ENCODE results near the gene TGM4. TPM values are rescaled to one million over a fixed set of nuclear protein-coding genes. Genes with fewer than 3 reads are reported as not detected.
A peak's percentile ranks its signal among the peaks of the same experiment; 100 is the strongest.
"Not testable (repeated sequence)": the region's sequence is repeated elsewhere in the genome, so short reads cannot be mapped to it uniquely, and the experiment has no call there.

Gene TGM4
- not detected for total RNA-seq
- polyA plus RNA-seq: under 1 TPM in 1 of 3 donors, not detected in 2; 0.05 TPM
- total RNA-seq: 0 reads per million in 6 experiments

DNA sequence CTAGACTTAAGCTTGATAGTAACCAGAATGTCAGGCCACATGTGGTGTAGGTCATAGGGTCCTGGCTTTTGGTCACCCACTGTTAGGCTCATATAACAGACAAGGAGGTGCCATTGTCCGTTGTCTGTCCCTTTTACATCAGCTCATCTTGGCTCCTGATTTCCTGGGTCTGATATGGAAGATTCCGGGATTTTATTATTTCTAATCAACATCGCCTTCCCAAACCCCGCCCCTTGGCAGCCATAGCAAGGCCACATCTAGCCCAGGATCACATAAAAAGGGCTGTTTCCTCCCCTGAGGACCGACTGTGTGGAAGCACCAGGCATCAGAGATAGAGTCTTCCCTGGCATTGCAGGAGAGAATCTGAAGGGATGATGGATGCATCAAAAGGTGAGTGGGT, at the start of gene TGM4:
Gene TGM4 (plus strand): TSS at position 301 of the 400 bp plus-strand sequence. CDS start 71 bp downstream, at position 372.
- DNase-seq (no peak), ATAC-seq (no peak)
- Mint-ChIP-seq H3K4me3 (no peak within 1 kb of the TSS), H3K4me1 (no peaks in the 10 kb centered on the region), H3K27me3 (peaks cover 0 to 3% (median 0%) of the 10 kb centered on the region in 5 donors), H3K9me3 (no peaks in the 10 kb centered on the region), H3K36me3 (no peaks in the 10 kb centered on the region), H3K27ac (no peak within 1 kb of the TSS)
- POLR2A ChIA-PET: no interaction called here

DNA sequence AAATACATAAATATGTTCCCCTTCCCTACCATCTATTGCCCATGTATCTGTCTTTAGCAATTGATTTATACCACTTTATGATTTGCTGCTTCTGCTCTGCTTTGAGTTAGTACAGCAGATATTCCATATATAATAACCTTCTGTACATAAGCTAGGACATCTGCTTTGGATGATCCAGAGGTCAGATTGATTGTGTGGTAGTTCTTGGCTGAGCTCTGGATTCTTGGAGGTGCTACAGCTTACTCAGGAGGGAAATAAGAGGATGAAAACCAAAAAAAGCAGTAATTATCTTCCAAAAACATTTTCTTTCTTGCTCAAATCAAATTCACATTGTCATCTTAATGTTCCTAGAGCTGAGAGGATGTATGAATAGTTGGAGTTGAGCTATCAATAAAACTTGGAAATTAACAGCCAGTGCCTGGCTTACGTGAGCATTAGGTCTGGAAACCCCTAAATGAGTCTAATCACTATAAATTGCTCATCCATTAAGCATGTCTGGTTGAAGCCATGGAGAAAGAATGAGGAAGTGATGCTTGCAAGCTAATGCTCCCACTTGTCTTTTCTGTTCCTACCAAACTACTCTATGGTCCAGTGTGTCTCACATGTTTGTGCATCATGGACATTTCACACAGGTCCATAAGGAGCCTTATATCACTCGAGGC, 49.0 kb upstream of the TGM4 start:
- H3K27ac Mint-ChIP-seq: no peak overlapping the region
- DNase-seq: no peak
- H3K9me3 Mint-ChIP-seq: peaks cover 0 to 14% (median 4%) of the 10 kb centered on the region in 9 donors
- ATAC-seq: no peak
- H3K36me3 Mint-ChIP-seq: peaks cover 0 to 7% (median 5%) of the 10 kb centered on the region in 3 donors
- POLR2A ChIA-PET: no interaction called here
- H3K4me3 Mint-ChIP-seq: no peak overlapping the region
- H3K27me3 Mint-ChIP-seq: no peaks in the 10 kb centered on the region
- no peaks in the 10 kb centered on the region for H3K4me1 Mint-ChIP-seq

DNA sequence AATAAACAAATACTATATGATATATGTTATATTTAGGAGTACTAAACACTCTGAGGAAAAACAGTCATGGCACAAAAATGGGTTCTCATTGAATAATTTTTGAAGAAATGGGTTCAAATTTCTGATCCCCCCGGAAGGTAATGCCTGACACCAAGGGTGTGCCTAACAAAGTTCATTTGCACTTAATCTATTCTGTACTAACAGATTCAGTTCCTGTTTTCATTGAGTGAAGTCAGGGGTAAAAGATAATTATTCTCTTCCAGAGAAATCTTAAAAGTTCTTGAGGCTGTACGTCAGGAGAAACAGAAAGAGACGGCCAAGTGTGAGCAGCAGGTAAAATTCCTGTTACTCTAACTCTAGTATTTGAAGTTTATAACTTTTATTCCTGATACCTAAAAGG, 47.2 kb upstream of the TGM4 start:
- ATAC-seq (no peak), DNase-seq (no peak)
- Mint-ChIP-seq H3K4me1 (no peaks in the 10 kb centered on the region), H3K36me3 (peaks cover 0 to 5% (median 4%) of the 10 kb centered on the region in 3 donors), H3K9me3 (peaks cover 0 to 10% (median 3%) of the 10 kb centered on the region in 9 donors), H3K27ac (no peak overlapping the region), H3K27me3 (no peaks in the 10 kb centered on the region), H3K4me3 (no peak overlapping the region)
- POLR2A ChIA-PET: no interaction called here

DNA sequence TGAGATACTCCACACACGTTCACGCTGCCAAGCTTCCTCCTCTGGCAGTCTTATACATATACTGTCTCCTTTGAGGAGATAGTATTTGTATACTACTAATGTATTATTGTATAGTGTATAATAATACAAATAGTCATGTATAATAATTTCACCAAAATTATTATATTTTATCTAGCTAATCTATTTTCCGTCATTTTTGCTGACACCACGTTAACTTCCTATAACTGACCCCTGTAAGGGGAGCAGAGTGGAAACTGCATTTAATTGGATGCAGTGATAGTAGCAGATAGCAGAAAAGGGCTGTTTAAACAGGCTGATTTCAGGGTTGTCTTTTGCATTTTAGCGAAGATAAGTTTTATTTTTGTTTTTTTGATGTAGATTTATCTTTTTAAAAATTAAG, 43.2 kb upstream of the TGM4 start:
- no peaks in the 10 kb centered on the region for H3K4me1 Mint-ChIP-seq
- no peak overlapping the region for H3K27ac Mint-ChIP-seq
- POLR2A ChIA-PET: no interaction called here
- H3K27me3 Mint-ChIP-seq: no peaks in the 10 kb centered on the region
- no peak for DNase-seq
- H3K9me3 Mint-ChIP-seq: peaks cover 0 to 10% (median 4%) of the 10 kb centered on the region in 9 donors
- peaks cover 0 to 5% (median 0%) of the 10 kb centered on the region in 3 donors for H3K36me3 Mint-ChIP-seq
- no peak overlapping the region for H3K4me3 Mint-ChIP-seq
- no peak for ATAC-seq

DNA sequence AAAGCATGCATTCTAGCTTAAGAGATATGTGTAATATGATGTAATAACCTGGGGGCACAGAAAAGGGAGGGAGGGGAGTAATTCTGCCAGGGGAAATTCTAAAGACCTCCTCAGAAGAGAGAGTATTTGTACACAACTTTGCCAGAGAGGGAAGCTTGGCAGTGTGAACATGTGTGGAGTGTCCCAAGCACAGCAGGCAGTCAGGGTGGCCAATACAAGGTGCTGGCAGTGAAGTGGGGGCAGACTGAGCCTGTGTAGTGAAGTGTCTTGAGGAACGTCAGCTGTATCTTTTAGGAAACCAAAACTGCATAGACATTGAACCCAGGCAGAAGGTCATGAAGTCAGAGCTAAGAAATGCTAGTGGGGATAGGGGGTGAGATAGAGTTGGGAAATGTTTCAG, 42.4 kb upstream of the TGM4 start:
- H3K27ac Mint-ChIP-seq: no peak overlapping the region
- DNase-seq: no peak
- H3K4me3 Mint-ChIP-seq: no peak overlapping the region
- H3K4me1 Mint-ChIP-seq: no peaks in the 10 kb centered on the region
- H3K9me3 Mint-ChIP-seq: peaks cover 0 to 18% (median 11%) of the 10 kb centered on the region in 9 donors
- H3K36me3 Mint-ChIP-seq: peaks cover 0 to 13% (median 5%) of the 10 kb centered on the region in 3 donors
- no peak for ATAC-seq
- POLR2A ChIA-PET: no interaction called here
- H3K27me3 Mint-ChIP-seq: no peaks in the 10 kb centered on the region

DNA sequence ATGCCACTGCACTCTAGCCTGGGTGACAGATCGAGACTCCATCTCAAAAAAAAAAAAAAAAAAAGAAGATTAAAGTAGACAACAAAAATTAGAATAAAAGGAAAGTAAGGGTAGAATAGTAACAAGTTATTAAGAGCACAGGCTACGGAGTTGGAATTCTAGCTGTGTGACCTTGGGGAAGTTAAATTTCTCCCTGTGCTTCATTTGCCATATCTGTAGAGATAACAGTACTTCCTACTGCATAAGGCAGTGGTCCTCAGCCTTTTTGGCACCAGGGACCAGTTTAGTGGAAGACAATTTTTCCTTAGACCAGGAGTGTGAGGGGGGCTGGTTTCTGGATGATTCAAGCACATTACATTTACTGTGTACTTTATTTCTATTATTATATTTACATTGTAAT, 41.4 kb upstream of the TGM4 start:
- DNase-seq (no peak), ATAC-seq (no peak)
- POLR2A ChIA-PET: interaction anchor here (0.7 kb wide), 1 partner anchor 50 kb away, joined by 4 read pairs; no protein-coding TSS in a partner anchor
- H3K9me3 Mint-ChIP-seq: peaks cover 0 to 24% (median 18%) of the 10 kb centered on the region in 9 donors
- no peaks in the 10 kb centered on the region for H3K4me1 Mint-ChIP-seq
- H3K4me3 Mint-ChIP-seq: no peak overlapping the region
- peaks cover 0 to 15% (median 8%) of the 10 kb centered on the region in 3 donors for H3K36me3 Mint-ChIP-seq
- no peak overlapping the region for H3K27ac Mint-ChIP-seq
- no peaks in the 10 kb centered on the region for H3K27me3 Mint-ChIP-seq

DNA sequence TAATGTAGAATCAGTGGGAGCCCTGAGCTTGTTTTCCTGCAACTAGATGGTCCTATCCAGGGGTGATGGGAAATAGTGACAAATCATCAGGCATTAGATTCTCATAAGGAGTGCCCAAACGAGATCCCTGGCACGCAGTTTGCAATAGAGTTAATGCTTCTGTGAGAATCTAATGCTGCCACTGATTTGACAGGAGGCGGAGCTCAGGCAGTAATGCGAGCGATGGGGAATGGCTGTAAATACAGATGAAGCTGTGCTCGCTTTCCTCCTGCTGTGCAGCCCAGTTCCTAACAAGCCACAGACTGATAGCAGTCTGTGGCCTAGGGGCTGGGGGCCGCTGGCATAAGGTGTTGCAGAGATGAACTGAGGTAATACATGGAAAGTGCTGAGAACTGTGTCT, 41.0 kb upstream of the TGM4 start:
- Mint-ChIP-seq H3K4me1 (no peaks in the 10 kb centered on the region), H3K27me3 (no peaks in the 10 kb centered on the region), H3K27ac (no peak overlapping the region), H3K4me3 (no peak overlapping the region), H3K9me3 (peaks cover 0 to 27% (median 18%) of the 10 kb centered on the region in 9 donors), H3K36me3 (peaks cover 0 to 15% (median 12%) of the 10 kb centered on the region in 3 donors)
- POLR2A ChIA-PET: interaction anchor here (0.7 to 0.9 kb wide), 2 partner anchors 13 to 50 kb away, joined by 3 to 4 read pairs; no protein-coding TSS in a partner anchor
- ATAC-seq (no peak), DNase-seq (no peak)

DNA sequence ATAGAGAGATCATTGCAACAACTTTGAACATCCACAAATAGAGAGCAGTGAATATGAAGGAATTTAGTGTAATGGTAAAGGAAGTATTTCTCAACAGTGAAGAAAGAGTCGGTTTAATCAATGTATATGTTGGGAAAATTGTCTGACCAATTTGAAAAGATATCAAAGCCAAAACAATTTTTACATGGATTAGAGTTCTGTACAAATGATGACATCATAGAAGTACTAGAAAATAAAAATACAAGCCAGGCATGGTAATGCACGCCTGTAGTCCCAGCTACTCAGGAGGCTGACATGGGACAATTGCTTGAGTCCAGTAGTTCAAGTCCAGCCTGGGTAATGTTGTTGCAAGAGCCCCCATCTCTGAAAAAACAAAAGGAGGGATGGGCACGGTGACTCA, 38.7 kb upstream of the TGM4 start:
- Mint-ChIP-seq H3K27me3 (no peaks in the 10 kb centered on the region), H3K9me3 (peaks cover 0 to 32% (median 18%) of the 10 kb centered on the region in 9 donors), H3K36me3 (peaks cover 0 to 15% (median 12%) of the 10 kb centered on the region in 3 donors), H3K4me3 (no peak overlapping the region), H3K4me1 (no peaks in the 10 kb centered on the region), H3K27ac (no peak overlapping the region)
- POLR2A ChIA-PET: no interaction called here
- DNase-seq: no peak
- no peak for ATAC-seq

DNA sequence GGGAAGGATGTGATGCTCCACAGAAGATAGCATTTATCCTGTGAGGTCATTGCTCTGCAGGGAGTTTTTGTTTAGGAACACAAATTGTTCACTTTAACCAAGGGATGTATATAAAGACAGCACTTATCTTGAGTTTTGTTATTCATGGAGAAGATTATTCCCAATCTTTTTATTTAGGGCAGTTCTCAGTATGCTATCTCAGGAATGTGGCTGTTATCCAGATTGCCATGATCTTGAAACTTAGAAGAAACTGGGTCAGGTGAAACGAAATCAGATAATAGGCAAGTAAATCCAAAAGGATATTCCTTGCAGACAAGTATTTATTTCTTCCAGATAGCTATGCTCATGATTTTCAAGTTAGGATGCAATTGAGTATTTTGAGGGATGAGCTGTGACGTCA, 32.0 kb upstream of the TGM4 start:
- DNase-seq: no peak
- Mint-ChIP-seq H3K4me1 (no peaks in the 10 kb centered on the region), H3K9me3 (peaks cover 0 to 13% (median 3%) of the 10 kb centered on the region in 9 donors), H3K27me3 (no peaks in the 10 kb centered on the region), H3K36me3 (peaks cover 0 to 4% (median 0%) of the 10 kb centered on the region in 3 donors), H3K27ac (no peak overlapping the region), H3K4me3 (no peak overlapping the region)
- ATAC-seq: no peak
- POLR2A ChIA-PET: no interaction called here

DNA sequence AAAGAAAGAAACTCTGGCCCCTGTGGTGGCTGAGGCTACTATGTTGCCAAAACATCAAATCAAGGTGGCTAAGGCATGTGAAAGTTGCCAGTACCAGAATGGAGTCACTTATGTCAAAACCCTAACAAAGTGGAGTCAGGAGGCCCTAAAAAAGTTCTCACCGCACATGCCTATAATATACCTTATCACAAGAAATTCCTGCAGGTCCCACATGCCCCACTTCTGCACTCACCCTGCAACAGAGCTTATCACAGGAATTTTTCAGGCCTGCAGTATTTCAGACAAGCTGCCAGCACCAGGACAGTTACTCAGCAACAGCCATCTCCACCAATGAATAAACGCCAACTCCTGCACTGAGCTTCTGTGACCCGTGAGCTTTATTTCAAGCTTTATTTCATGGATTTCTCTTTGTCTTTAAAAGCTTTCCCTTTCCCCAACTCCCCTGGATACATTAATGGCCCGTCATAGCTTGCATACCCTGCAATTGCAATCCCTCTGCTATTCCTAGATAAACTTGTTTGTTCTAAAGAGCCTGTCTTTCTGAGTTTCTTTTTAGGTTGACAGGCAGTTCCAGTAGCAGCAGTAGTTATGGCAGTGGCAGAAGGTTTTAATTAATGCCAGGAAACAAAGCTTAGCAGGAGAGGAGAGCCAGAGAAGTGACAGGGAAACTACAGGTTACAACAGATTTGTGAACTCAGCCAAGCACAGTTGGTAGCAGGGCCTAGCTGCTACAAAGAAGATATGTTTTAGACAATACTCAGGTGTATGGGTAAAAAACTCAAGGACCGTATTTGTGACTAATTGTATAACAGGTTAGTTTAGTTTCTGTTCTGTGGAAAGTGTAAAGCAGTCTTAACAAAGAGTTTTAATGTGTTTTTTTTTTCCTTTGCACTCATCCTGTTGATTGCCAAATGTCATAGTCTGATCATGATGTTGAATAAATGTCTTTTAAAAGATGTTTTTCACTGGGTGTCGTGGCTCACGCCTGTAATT, 28.6 kb upstream of the TGM4 start:
- H3K4me1 Mint-ChIP-seq: no peaks in the 10 kb centered on the region
- no peak for ATAC-seq
- H3K36me3 Mint-ChIP-seq: no peaks in the 10 kb centered on the region
- no peak for DNase-seq
- peak overlapping the region in 1 of 10 donors; percentile 23 for H3K27ac Mint-ChIP-seq
- no peaks in the 10 kb centered on the region for H3K27me3 Mint-ChIP-seq
- H3K9me3 Mint-ChIP-seq: no peaks in the 10 kb centered on the region
- no peak overlapping the region for H3K4me3 Mint-ChIP-seq
- POLR2A ChIA-PET: interaction anchor here (0.8 kb wide), 1 partner anchor 12 kb away, joined by 3 read pairs; no protein-coding TSS in a partner anchor

DNA sequence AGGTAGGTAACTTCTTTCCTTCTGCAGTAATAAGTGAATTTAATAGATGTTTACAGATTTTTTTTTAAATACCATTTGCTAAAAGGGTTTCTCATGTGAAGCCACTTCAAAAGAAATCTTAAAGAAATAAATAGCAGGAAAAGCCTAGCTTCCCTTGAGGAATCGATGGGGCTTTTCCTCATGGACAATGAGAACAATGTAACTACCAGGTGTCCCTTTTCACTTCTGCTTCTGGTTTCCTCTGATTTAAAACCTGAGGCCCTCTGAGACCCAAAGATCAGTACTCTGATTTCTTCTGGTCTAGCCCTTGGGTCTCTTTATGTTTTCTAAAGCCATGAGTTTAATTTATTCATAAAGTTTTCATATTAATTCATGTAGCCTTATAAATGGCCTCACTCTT, 25.8 kb upstream of the TGM4 start:
- POLR2A ChIA-PET: no interaction called here
- Mint-ChIP-seq H3K9me3 (no peaks in the 10 kb centered on the region), H3K36me3 (no peaks in the 10 kb centered on the region), H3K4me1 (no peaks in the 10 kb centered on the region), H3K4me3 (no peak overlapping the region), H3K27ac (no peak overlapping the region), H3K27me3 (no peaks in the 10 kb centered on the region)
- ATAC-seq: no peak
- no peak for DNase-seq

DNA sequence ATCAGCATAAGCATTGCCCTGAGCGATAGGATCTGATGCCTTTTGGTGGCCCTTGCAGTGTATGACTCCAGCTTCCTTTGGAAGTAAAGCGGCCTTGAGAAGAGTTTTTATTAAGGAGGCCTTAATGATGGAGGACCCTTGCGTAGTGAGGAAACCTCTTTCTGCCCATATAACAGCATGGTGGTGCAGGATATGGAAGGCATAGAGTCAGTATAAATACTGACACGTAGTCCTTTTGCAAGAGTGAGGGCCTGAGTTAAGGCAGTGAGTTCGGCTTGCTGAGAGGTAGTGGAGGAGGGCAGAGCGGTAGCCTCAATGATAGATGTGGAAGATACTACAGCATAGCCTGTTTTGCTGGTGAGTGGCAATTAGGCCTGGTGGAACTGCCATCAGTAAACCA, 17.7 kb upstream of the TGM4 start:
- H3K27ac Mint-ChIP-seq, H3K27me3 Mint-ChIP-seq, H3K4me3 Mint-ChIP-seq, H3K9me3 Mint-ChIP-seq, ATAC-seq, H3K4me1 Mint-ChIP-seq, H3K36me3 Mint-ChIP-seq, POLR2A ChIA-PET, DNase-seq: not testable (repeated sequence)

DNA sequence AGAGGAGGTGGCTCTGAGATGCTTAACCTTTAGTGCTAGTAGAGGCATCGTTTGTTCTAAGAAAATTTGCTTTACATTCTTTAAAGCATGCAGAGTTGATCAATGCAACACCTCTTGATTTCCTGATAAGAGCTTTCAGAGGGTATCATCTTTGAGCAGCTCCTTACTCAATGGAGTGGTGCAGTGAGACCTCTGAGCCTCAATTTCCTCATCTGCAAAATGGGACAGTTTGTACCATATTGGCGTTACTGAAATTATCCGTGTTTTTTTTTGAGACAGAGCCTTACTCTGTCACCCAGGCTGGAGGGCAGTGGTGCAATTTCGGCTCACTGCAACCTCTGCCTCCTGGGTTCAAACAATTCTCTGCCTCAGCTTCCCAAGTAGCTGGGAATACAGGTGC, 14.3 kb upstream of the TGM4 start:
- ATAC-seq: no peak
- Mint-ChIP-seq H3K27me3 (no peaks in the 10 kb centered on the region), H3K4me3 (peak overlapping the region in 6 of 10 donors; percentile 4 to 59 (median 50)), H3K27ac (peak overlapping the region in 2 of 10 donors; percentile 22 to 60), H3K4me1 (peaks cover 10 to 32% (median 29%) of the 10 kb centered on the region in 4 donors), H3K36me3 (no peaks in the 10 kb centered on the region), H3K9me3 (no peaks in the 10 kb centered on the region)
- POLR2A ChIA-PET: interaction anchor here (0.6 kb wide), 1 partner anchor 675 kb away, joined by 5 read pairs; no protein-coding TSS in a partner anchor
- DNase-seq: no peak
